ENCODE results near the gene TBC1D22A.

DNA sequence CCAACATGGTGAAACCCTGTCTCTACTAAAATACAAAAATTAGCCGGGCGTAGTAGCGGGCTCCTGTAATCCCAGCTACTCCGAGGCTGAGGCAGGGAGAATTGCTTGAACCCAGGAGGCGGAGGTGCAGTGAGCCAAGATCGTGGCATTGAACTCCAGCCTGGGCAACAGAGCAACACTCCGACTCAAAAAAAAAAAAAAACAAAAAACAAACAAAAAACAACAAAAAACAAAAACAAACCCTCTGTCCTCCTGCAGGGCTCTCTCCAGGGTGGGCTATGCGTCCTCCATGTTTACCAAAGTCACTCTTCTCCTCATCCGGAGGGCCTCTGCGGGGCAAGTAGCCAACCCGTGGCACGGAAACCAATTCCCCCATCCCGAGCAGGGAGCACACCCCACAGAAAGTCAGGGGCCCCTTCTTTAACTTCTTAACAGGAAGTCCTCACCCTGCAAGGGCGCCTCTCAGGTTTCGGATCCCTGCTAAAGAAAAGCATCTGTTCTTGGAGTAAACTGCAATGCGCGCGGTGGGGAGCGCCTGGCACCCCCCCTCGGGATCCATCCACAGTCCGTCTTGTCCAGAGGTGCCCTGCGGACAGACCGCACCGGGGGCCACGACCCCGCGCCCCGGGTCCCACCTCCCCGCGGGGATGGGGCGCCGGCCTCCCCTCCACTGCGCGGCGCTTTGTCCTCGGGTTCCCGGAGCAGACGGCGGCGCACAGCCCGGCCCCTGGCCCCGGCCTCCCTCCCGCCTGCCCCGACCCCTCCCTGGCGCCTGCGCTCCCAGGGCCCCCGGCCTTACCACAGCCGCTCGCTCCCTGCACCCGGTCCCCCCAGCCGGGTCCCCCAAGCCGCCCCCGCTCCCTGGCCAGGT lies 25.1 kb upstream of the TBC1D22A start:
- TF ChIP-seq, protein P1, sequence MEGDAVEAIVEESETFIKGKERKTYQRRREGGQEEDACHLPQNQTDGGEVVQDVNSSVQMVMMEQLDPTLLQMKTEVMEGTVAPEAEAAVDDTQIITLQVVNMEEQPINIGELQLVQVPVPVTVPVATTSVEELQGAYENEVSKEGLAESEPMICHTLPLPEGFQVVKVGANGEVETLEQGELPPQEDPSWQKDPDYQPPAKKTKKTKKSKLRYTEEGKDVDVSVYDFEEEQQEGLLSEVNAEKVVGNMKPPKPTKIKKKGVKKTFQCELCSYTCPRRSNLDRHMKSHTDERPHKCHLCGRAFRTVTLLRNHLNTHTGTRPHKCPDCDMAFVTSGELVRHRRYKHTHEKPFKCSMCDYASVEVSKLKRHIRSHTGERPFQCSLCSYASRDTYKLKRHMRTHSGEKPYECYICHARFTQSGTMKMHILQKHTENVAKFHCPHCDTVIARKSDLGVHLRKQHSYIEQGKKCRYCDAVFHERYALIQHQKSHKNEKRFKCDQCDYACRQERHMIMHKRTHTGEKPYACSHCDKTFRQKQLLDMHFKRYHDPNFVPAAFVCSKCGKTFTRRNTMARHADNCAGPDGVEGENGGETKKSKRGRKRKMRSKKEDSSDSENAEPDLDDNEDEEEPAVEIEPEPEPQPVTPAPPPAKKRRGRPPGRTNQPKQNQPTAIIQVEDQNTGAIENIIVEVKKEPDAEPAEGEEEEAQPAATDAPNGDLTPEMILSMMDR (IDR thresholded peaks at IDR 0.05) = no peak
- TF ChIP-seq POLR2A (IDR thresholded peaks at IDR 0.05) (no peak), EP300 (IDR thresholded peaks at IDR 0.05) (no peak), POLR2AphosphoS5 (IDR thresholded peaks at IDR 0.05) (no peak)

Data from upper lobe of left lung (tissue), 4 donors.